Panc1 (cell line): Measurements from ENCODE around the gene SLC7A1.

Experiments used
- POLR2AphosphoS5 ChIP-seq: IDR thresholded peaks from 2 replicates; pipeline ENCODE4 v1.6.1; 2012; ENCODE audit warnings: mild to moderate bottlenecking, low read depth, low read length, moderate library complexity
- SIN3A ChIP-seq: IDR thresholded peaks from 2 replicates; pipeline ENCODE4 v1.6.1; 2012; ENCODE audit warnings: low read depth, mild to moderate bottlenecking, low read length, moderate library complexity, borderline replicate concordance; ENCODE audit not compliant: insufficient read depth
- TCF7L2 ChIP-seq: IDR thresholded peaks from 2 replicates; pipeline ENCODE4 v1.6.1; 2011; ENCODE audit warnings: mild to moderate bottlenecking, low read depth, low read length, inconsistent platforms
- TF ChIP-seq, protein P1 (sequence below): fragments of 450-650 bp; IDR thresholded peaks from 2 replicates; pipeline ENCODE4 v1.5.1; 2017; ENCODE audit warnings: mild to moderate bottlenecking

DNA sequence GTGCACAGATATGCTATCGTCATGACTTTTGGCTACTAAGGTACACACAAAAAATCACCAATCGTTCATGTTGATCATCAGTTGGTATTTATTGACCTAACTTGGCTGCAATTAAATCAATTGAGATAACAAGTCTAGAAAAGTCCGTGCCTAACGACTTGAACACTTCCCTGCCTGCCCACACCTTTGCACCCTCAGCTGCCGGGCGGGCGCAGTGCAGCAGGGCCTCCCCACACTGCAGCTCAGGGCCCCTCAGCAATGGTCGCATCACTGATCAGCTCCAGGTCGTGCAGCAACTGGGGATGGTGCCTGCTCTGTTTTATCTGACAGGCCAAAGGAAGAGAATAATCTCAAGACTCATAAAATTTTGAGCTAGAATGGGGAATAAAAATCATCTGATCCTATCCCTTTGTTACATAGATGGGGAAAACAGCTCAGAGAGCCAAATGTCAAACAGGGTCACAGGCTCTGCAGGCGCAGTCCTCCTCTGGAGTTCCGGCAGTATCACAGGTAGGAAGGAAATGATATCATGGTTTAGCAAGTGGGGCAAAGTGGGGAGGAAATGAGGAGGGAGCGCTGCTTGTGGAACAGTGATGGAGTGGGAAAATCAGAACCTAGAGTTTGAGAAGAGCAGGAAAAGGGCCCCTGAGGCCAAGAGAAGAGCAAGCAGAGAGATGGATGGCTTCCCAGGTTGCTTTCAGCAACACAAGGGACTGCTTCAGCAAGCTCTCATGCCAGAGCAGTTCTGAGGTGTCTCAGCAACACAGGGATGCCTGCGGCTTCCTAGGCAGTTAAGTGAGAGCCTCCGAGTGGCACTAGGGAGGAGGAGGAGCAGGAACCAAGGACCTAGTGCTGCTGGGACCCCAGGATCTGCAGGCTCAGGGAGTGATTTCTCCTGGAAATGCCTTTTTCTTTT, 57.5 kb downstream of the SLC7A1 start:
- TF ChIP-seq, protein P1, sequence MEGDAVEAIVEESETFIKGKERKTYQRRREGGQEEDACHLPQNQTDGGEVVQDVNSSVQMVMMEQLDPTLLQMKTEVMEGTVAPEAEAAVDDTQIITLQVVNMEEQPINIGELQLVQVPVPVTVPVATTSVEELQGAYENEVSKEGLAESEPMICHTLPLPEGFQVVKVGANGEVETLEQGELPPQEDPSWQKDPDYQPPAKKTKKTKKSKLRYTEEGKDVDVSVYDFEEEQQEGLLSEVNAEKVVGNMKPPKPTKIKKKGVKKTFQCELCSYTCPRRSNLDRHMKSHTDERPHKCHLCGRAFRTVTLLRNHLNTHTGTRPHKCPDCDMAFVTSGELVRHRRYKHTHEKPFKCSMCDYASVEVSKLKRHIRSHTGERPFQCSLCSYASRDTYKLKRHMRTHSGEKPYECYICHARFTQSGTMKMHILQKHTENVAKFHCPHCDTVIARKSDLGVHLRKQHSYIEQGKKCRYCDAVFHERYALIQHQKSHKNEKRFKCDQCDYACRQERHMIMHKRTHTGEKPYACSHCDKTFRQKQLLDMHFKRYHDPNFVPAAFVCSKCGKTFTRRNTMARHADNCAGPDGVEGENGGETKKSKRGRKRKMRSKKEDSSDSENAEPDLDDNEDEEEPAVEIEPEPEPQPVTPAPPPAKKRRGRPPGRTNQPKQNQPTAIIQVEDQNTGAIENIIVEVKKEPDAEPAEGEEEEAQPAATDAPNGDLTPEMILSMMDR = no peak
- TF ChIP-seq POLR2AphosphoS5 (no peak), TCF7L2 (no peak), SIN3A (no peak)
